ENCODE measurements around the gene HPCAL1. TPM values are rescaled to one million over a fixed set of nuclear protein-coding genes. Genes with fewer than 3 reads are reported as not detected.

HPCAL1 gene
- polyA plus RNA-seq, 1 donor from 2014 or later, result 63.4 TPM

DNA sequence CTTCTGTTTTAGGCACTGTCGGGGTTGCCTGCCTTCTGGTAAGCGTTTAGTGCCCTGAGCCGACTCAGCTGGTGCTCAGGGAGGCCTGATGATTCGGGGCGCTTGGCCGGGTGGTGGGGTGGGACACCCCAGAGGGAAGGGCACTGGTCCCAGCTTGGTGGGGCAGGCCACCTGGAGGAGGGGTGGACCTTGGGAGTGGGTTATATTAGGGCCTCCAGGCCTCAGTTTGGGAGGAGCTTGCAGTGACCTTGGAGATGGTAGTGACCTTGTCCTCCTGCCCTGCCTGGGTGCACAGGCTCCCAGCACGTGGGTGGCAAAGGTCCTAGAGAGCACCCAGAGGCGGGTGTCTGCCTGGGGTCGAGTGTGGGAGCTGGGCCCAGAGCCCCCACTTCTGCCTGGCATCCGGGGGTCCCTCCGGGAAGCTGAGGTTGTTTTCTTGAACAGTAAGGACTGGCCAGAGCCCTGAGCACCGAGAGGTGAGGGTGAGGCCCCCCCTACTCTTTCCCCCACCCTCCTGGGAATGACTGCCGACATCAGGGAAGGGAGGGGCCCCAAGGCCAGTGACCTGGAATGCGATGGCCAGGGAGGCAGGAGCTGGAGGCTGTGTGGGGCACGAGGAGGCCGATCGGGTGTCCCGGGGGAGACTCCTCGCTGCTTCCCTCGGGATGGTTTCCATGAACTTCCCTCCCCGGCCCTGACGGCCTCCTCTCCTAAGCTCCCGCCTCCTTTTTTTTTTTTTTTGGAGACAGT is 61.3 kb downstream of the HPCAL1 start:
- no peaks in the 10 kb centered on the region for H3K27me3 ChIP-seq (ENCODE audit: insufficient read depth, low read depth, low read length)
- H3K36me3 ChIP-seq (ENCODE audit: insufficient read depth, low read length), result no peaks in the 10 kb centered on the region
- H3K4me3 ChIP-seq (ENCODE audit: low read length), result no peak overlapping the region
- no peak for TF ChIP-seq SMC3 (conservative IDR thresholded peaks at IDR 0.05; ENCODE audit: poor library complexity)
- TF ChIP-seq, protein P1, sequence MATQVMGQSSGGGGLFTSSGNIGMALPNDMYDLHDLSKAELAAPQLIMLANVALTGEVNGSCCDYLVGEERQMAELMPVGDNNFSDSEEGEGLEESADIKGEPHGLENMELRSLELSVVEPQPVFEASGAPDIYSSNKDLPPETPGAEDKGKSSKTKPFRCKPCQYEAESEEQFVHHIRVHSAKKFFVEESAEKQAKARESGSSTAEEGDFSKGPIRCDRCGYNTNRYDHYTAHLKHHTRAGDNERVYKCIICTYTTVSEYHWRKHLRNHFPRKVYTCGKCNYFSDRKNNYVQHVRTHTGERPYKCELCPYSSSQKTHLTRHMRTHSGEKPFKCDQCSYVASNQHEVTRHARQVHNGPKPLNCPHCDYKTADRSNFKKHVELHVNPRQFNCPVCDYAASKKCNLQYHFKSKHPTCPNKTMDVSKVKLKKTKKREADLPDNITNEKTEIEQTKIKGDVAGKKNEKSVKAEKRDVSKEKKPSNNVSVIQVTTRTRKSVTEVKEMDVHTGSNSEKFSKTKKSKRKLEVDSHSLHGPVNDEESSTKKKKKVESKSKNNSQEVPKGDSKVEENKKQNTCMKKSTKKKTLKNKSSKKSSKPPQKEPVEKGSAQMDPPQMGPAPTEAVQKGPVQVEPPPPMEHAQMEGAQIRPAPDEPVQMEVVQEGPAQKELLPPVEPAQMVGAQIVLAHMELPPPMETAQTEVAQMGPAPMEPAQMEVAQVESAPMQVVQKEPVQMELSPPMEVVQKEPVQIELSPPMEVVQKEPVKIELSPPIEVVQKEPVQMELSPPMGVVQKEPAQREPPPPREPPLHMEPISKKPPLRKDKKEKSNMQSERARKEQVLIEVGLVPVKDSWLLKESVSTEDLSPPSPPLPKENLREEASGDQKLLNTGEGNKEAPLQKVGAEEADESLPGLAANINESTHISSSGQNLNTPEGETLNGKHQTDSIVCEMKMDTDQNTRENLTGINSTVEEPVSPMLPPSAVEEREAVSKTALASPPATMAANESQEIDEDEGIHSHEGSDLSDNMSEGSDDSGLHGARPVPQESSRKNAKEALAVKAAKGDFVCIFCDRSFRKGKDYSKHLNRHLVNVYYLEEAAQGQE (IDR thresholded peaks at IDR 0.05; ENCODE audit: borderline replicate concordance), result no peak
- no peak for TF ChIP-seq TAF1 (IDR thresholded peaks at IDR 0.05; ENCODE audit: low read depth)
- no peak for TF ChIP-seq EZH2 (IDR thresholded peaks at IDR 0.05; ENCODE audit: borderline replicate concordance, insufficient read depth, low read length, poor library complexity, severe bottlenecking)
- TF ChIP-seq, protein P2, sequence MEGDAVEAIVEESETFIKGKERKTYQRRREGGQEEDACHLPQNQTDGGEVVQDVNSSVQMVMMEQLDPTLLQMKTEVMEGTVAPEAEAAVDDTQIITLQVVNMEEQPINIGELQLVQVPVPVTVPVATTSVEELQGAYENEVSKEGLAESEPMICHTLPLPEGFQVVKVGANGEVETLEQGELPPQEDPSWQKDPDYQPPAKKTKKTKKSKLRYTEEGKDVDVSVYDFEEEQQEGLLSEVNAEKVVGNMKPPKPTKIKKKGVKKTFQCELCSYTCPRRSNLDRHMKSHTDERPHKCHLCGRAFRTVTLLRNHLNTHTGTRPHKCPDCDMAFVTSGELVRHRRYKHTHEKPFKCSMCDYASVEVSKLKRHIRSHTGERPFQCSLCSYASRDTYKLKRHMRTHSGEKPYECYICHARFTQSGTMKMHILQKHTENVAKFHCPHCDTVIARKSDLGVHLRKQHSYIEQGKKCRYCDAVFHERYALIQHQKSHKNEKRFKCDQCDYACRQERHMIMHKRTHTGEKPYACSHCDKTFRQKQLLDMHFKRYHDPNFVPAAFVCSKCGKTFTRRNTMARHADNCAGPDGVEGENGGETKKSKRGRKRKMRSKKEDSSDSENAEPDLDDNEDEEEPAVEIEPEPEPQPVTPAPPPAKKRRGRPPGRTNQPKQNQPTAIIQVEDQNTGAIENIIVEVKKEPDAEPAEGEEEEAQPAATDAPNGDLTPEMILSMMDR (IDR thresholded peaks at IDR 0.05; ENCODE audit: poor library complexity, severe bottlenecking), result no peak
- no peak for TF ChIP-seq EP300 (conservative IDR thresholded peaks at IDR 0.05; ENCODE audit: poor library complexity, severe bottlenecking)
- TF ChIP-seq POLR2AphosphoS5 (IDR thresholded peaks at IDR 0.05), result no peak
- no peak for TF ChIP-seq MXI1 (conservative IDR thresholded peaks at IDR 0.05; ENCODE audit: poor library complexity, severe bottlenecking)
- no peak for TF ChIP-seq RAD21 (conservative IDR thresholded peaks at IDR 0.05)
- H3K9me2 ChIP-seq (ENCODE audit: insufficient read depth, low read length), result no peaks in the 10 kb centered on the region
- no peak overlapping the region for H3K9ac ChIP-seq (ENCODE audit: low read length)
- H2AFZ ChIP-seq (ENCODE audit: low read depth, low read length), result no peak overlapping the region
- no peaks in the 10 kb centered on the region for H3K9me3 ChIP-seq (ENCODE audit: low read length)
- H3K27ac ChIP-seq (ENCODE audit: low read length), result no peak overlapping the region
- H3K79me2 ChIP-seq (replicated peaks; ENCODE audit: insufficient read depth, low read length), result no peaks in the 10 kb centered on the region
- no peaks in the 10 kb centered on the region for H4K20me1 ChIP-seq (ENCODE audit: insufficient read depth)
- H3F3A ChIP-seq (ENCODE audit: insufficient read depth, low read length, poor library complexity, severe bottlenecking), result no peaks in the 10 kb centered on the region
- no peak overlapping the region for H3K4me2 ChIP-seq (ENCODE audit: low read length)

DNA sequence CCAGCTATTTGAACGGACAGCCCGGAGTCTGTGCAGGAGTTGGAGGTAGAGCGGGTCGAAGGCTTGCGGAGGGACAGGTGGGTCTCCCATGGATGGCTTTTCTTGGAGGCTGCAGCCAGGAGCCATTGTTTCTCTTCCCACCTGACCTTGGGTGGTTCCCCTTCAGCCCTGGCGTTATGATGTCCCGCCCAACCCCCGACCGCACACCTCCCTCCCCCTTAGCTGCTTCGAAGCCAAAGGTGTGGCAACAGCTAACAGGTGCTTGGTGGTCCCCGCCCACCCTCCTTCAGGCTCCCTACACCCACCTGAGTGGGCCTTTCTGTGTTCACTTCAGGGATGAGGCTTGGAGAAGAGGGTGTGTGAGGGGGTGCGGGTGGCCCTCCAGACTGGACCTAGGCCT is 62.7 kb downstream of the HPCAL1 start:
- H3F3A ChIP-seq (ENCODE audit: insufficient read depth, low read length, poor library complexity, severe bottlenecking), result no peaks in the 10 kb centered on the region
- no peaks in the 10 kb centered on the region for H4K20me1 ChIP-seq (ENCODE audit: insufficient read depth)
- H3K79me2 ChIP-seq (replicated peaks; ENCODE audit: insufficient read depth, low read length), result no peaks in the 10 kb centered on the region
- no peaks in the 10 kb centered on the region for H3K9me2 ChIP-seq (ENCODE audit: insufficient read depth, low read length)
- no peak overlapping the region for H2AFZ ChIP-seq (ENCODE audit: low read depth, low read length)
- no peak overlapping the region for H3K27ac ChIP-seq (ENCODE audit: low read length)
- no peaks in the 10 kb centered on the region for H3K27me3 ChIP-seq (ENCODE audit: insufficient read depth, low read depth, low read length)
- H3K4me3 ChIP-seq (ENCODE audit: low read length), result no peak overlapping the region
- no peaks in the 10 kb centered on the region for H3K9me3 ChIP-seq (ENCODE audit: low read length)
- no peak for TF ChIP-seq EP300 (conservative IDR thresholded peaks at IDR 0.05; ENCODE audit: poor library complexity, severe bottlenecking)
- TF ChIP-seq, protein P2 (IDR thresholded peaks at IDR 0.05; ENCODE audit: poor library complexity, severe bottlenecking), result no peak
- TF ChIP-seq, protein P1 (IDR thresholded peaks at IDR 0.05; ENCODE audit: borderline replicate concordance), result no peak
- no peak for TF ChIP-seq TAF1 (IDR thresholded peaks at IDR 0.05; ENCODE audit: low read depth)
- no peak for TF ChIP-seq SMC3 (conservative IDR thresholded peaks at IDR 0.05; ENCODE audit: poor library complexity)
- TF ChIP-seq EZH2 (IDR thresholded peaks at IDR 0.05; ENCODE audit: borderline replicate concordance, insufficient read depth, low read length, poor library complexity, severe bottlenecking), result no peak
- TF ChIP-seq POLR2AphosphoS5 (IDR thresholded peaks at IDR 0.05), result no peak
- H3K36me3 ChIP-seq (ENCODE audit: insufficient read depth, low read length), result no peaks in the 10 kb centered on the region
- H3K9ac ChIP-seq (ENCODE audit: low read length), result no peak overlapping the region
- no peak overlapping the region for H3K4me2 ChIP-seq (ENCODE audit: low read length)
